PC-9 (cell line): ENCODE measurements around the gene TGFBR2. TPM values are rescaled to one million over a fixed set of nuclear protein-coding genes. Genes with fewer than 3 reads are reported as not detected.

Experiments used
- BruUV-seq: library from RNA; stranded (reverse); fragments of 400-500 nt; replicated peaks from 2 replicates; lab custom pipeline; 2021; lab: Mats Ljungman, UMichigan
- CTCF ChIA-PET: fragments of 300-600 bp; sonication (Branson Sonifier 250); formaldehyde crosslinking; loops from one replicate; lab custom pipeline; 2022; ENCODE audit warnings: antibody characterized with exemption; lab: Charles Lee
- POLR2A ChIA-PET: fragments of 300-600 bp; sonication (Branson Sonifier 250); formaldehyde crosslinking; loops from one replicate; lab custom pipeline; 2022; ENCODE audit warnings: antibody characterized with exemption; ENCODE audit not compliant: unreplicated experiment; lab: Charles Lee
- DNase-seq, 2 experiments: peaks; one replicate each; pipeline versions ENCODE4 v3.0.0 to v3.0.0-alpha.2; 2015 to 2022; ENCODE audit warnings: mixed read lengths in 1 of 2
- H2AFZ ChIP-seq: fragments of 200-600 bp; sonication (generic); 2 replicates; pipeline ENCODE4 v1.8.1; 2017; ENCODE audit warnings: antibody characterized with exemption
- H3F3A ChIP-seq: fragments of 200-600 bp; sonication (generic); 2 replicates; pipeline ENCODE4 v1.8.1; 2017; ENCODE audit warnings: antibody characterized with exemption, mild to moderate bottlenecking, low read depth; ENCODE audit not compliant: insufficient read depth
- H3K27ac ChIP-seq: fragments of 200-600 bp; sonication (generic); 2 replicates; pipeline ENCODE4 v1.6.1; 2016; ENCODE audit warnings: mixed run types
- H3K27me3 ChIP-seq: fragments of 200-600 bp; sonication (generic); 2 replicates; pipeline ENCODE4 v1.6.1; 2016; ENCODE audit warnings: low read depth, mixed run types; ENCODE audit not compliant: insufficient read depth
- H3K36me3 ChIP-seq: fragments of 200-600 bp; sonication (generic); 2 replicates; pipeline ENCODE4 v1.6.1; 2016; ENCODE audit warnings: low read depth, mixed run types
- H3K4me1 ChIP-seq: fragments of 200-600 bp; sonication (generic); replicated peaks from 2 replicates; pipeline ENCODE4 v1.6.1; 2016; ENCODE audit warnings: mixed run types; ENCODE audit not compliant: insufficient read depth
- H3K4me2 ChIP-seq: fragments of 200-600 bp; sonication (generic); 2 replicates; pipeline ENCODE4 v1.6.1; 2017; ENCODE audit warnings: mixed run types
- H3K4me3 ChIP-seq: fragments of 200-600 bp; sonication (generic); 2 replicates; pipeline ENCODE4 v1.6.1; 2016; ENCODE audit warnings: mixed run types
- H3K79me2 ChIP-seq: fragments of 200-600 bp; sonication (generic); 2 replicates; pipeline ENCODE4 v1.6.1; 2017; ENCODE audit warnings: low read depth, mixed run types
- H3K9me2 ChIP-seq: fragments of 200-600 bp; sonication (generic); 2 replicates; pipeline ENCODE4 v1.8.1; 2017; ENCODE audit warnings: mild to moderate bottlenecking; ENCODE audit not compliant: insufficient read depth
- H3K9me3 ChIP-seq: fragments of 200-600 bp; sonication (generic); 2 replicates; pipeline ENCODE4 v1.8.1; 2016; ENCODE audit warnings: low read depth; ENCODE audit not compliant: insufficient read depth
- H4K20me1 ChIP-seq: fragments of 200-600 bp; sonication (generic); 2 replicates; pipeline ENCODE4 v1.8.1; 2017; ENCODE audit not compliant: insufficient read depth
- CTCF ChIP-seq: fragments of 200-600 bp; sonication (generic); conservative IDR thresholded peaks from 2 replicates; pipeline ENCODE4 v1.6.1; 2017; ENCODE audit warnings: mixed run types, antibody characterized with exemption, mild to moderate bottlenecking, moderate library complexity
- EZH2 ChIP-seq: fragments of 200-600 bp; sonication (generic); IDR thresholded peaks from 2 replicates; pipeline ENCODE4 v1.8.0; 2017; ENCODE audit warnings: antibody characterized with exemption, low read depth
- intact Hi-C: fragments of 100-400 bp; cut with micrococcal nuclease; formaldehyde crosslinking; loops from one replicate; pipeline ENCODE4 v1.10.0; 2022; ENCODE audit not compliant: unreplicated experiment
- total RNA-seq: library from RNA; stranded (reverse); gene quantifications from 2 replicates; pipeline ENCODE4 v1.2.3, GENCODE V29; 2021

Gene TGFBR2
- total RNA-seq, 1 experiment from 2014 or later = 33.6 TPM

DNA sequence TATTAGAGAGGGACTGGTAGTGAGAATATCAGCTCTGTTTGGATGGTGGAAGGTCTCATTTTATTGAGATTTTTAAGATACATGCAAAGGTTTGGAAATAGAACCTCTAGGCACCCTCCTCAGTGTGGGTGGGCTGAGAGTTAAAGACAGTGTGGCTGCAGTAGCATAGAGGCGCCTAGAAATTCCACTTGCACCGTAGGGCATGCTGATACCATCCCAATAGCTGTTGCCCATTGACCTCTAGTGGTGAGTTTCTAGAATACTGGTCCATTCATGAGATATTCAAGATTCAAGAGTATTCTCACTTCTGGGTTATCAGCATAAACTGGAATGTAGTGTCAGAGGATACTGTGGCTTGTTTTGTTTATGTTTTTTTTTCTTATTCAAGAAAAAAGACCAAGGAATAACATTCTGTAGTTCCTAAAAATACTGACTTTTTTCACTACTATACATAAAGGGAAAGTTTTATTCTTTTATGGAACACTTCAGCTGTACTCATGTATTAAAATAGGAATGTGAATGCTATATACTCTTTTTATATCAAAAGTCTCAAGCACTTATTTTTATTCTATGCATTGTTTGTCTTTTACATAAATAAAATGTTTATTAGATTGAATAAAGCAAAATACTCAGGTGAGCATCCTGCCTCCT, 87.2 kb downstream of the TGFBR2 start:
- intact Hi-C loops = loop anchor here (1.0 to 10.0 kb wide), 7 partner anchors 55 to 680 kb away; no protein-coding TSS in a partner anchor
- TF ChIP-seq EZH2 (no peak), CTCF (peak; percentile 76)
- H3K9me3 ChIP-seq = no peaks in the 10 kb centered on the region
- BruUV-seq = no TSS peak
- no peaks in the 10 kb centered on the region for H3K27me3 ChIP-seq
- H4K20me1 ChIP-seq = no peaks in the 10 kb centered on the region
- H3K9me2 ChIP-seq = no peaks in the 10 kb centered on the region
- ChIA-PET POLR2A (no interaction called here), CTCF (interaction anchor here (0.6 to 1.2 kb wide), 6 partner anchors 374 to 651 kb away, joined by 3 to 9 read pairs (median 4); no protein-coding TSS in a partner anchor)
- DNase-seq = peak; percentile 35 to 49
- H3K4me3 ChIP-seq = no peak overlapping the region
- H3K36me3 ChIP-seq = no peaks in the 10 kb centered on the region
- H3K79me2 ChIP-seq = no peaks in the 10 kb centered on the region
- H3F3A ChIP-seq = peaks cover 4% of the 10 kb centered on the region; the same call in 1 of the 2 replicates
- H3K4me2 ChIP-seq = no peak overlapping the region
- no peak overlapping the region for H2AFZ ChIP-seq
- peaks cover 15% of the 10 kb centered on the region for H3K4me1 ChIP-seq
- H3K27ac ChIP-seq = no peak overlapping the region

DNA sequence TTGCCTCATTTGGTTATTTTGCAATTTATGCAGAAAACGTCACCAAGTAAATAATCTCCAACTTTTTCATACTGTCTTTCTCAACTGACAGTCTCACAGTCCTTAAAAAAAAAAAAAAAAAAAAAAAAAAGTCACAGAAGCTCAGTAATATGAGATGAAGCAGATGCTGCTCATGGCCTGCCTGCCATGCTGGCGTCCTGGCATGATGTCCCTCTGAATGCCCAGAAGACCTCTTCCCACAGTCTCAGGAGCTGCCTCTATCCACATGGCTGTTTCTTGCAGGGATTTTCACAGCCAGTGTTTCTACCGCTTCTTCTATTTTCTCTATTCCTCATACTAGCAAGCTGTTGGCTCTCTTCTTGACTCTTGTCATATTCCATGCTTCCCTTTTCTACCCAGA, 87.7 kb downstream of the TGFBR2 start:
- no peak overlapping the region for H2AFZ ChIP-seq
- H3F3A ChIP-seq = peaks cover 4% of the 10 kb centered on the region; the same call in 1 of the 2 replicates
- H3K4me3 ChIP-seq = no peak overlapping the region
- no peaks in the 10 kb centered on the region for H4K20me1 ChIP-seq
- TF ChIP-seq CTCF = no peak
- no peak for TF ChIP-seq EZH2
- POLR2A ChIA-PET = interaction anchor here (0.5 to 0.6 kb wide), 2 partner anchors 357 to 462 kb away, joined by 4 to 12 read pairs; no protein-coding TSS in a partner anchor
- peaks cover 9% of the 10 kb centered on the region; the same call in 1 of the 2 replicates for H3K4me1 ChIP-seq
- no peaks in the 10 kb centered on the region for H3K27me3 ChIP-seq
- no peak overlapping the region for H3K4me2 ChIP-seq
- DNase-seq = no peak
- CTCF ChIA-PET = interaction anchor here (1.2 kb wide), 2 partner anchors 375 to 472 kb away, joined by 4 to 8 read pairs; no protein-coding TSS in a partner anchor
- H3K36me3 ChIP-seq = no peaks in the 10 kb centered on the region
- no peaks in the 10 kb centered on the region for H3K9me3 ChIP-seq
- no TSS peak for BruUV-seq
- intact Hi-C loops = loop anchor here (5.0 to 10.0 kb wide), 2 partner anchors 349 to 497 kb away; no protein-coding TSS in a partner anchor
- H3K9me2 ChIP-seq = no peaks in the 10 kb centered on the region
- no peaks in the 10 kb centered on the region for H3K79me2 ChIP-seq
- H3K27ac ChIP-seq = no peak overlapping the region

GRCh38 chr3:30694668-30695067, 88.3 kb downstream of the TGFBR2 start:
- POLR2A ChIA-PET = interaction anchor here (0.5 to 0.6 kb wide), 2 partner anchors 357 to 463 kb away, joined by 4 to 12 read pairs; no protein-coding TSS in a partner anchor
- intact Hi-C loops = loop anchor here (5.0 to 10.0 kb wide), 2 partner anchors 350 to 497 kb away; no protein-coding TSS in a partner anchor
- H3K4me3 ChIP-seq = no peak overlapping the region
- H2AFZ ChIP-seq = no peak overlapping the region
- no peak overlapping the region for H3K27ac ChIP-seq
- DNase-seq = no peak
- no peak overlapping the region for H3K4me2 ChIP-seq
- peaks cover under 1% of the 10 kb centered on the region; the same call in 1 of the 2 replicates for H3F3A ChIP-seq
- no peaks in the 10 kb centered on the region for H3K9me3 ChIP-seq
- TF ChIP-seq EZH2 = no peak
- no peak for TF ChIP-seq CTCF
- H3K9me2 ChIP-seq = no peaks in the 10 kb centered on the region
- no peaks in the 10 kb centered on the region for H4K20me1 ChIP-seq
- H3K4me1 ChIP-seq = 0 out of 2 replicates have a peak, but pooled peaks cover 4% of the 10 kb centered on the region
- no TSS peak for BruUV-seq
- CTCF ChIA-PET = interaction anchor here (0.6 to 1.2 kb wide), 2 partner anchors 152 to 375 kb away, joined by 4 to 5 read pairs; no protein-coding TSS in a partner anchor
- H3K79me2 ChIP-seq = no peaks in the 10 kb centered on the region
- H3K36me3 ChIP-seq = no peaks in the 10 kb centered on the region
- no peaks in the 10 kb centered on the region for H3K27me3 ChIP-seq
